Dedifferentiated amniotic fluid mesenchymal stem cell (primary cell): Measurements from ENCODE around the gene SLC27A3.
"Not testable (repeated sequence)": the region's sequence is repeated elsewhere in the genome, so short reads cannot be mapped to it uniquely, and the experiment has no call there.

Experiments used
- DNase-seq: peaks from one replicate; pipeline ENCODE4 v3.0.0-alpha.2; 2016; ENCODE audit errors: extremely low spot score

The SLC27A3 gene

GRCh38 chr1:153760440-153760839 lies 14.8 kb upstream of the SLC27A3 start:
- no peak for DNase-seq

GRCh38 chr1:153763365-153764225 lies 11.6 kb upstream of the SLC27A3 start:
- DNase-seq: no peak

- no peak for DNase-seq
Measured at GRCh38 chr1:153764310-153764709, 10.9 kb upstream of the SLC27A3 start.

DNA sequence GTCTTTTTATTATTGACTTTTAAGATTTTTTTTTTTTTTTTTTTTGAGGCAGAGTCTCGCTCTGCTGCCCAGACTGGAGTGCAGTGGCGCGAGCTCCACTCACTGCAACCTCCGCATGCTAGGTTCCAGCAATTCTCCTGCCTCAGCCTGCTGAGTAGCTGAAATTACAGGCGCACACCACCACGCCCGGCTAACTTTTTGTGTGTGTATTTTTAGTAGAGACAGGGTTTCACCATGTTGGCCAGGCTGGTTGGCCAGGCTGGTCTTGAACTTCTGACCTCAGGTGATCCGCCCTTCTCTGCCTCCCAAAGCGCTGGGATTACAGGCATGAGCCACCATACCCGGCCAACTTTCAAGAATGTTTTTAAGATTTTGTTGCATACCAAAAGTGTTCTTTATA lies 8.5 kb upstream of the SLC27A3 start:
- not testable (repeated sequence) for DNase-seq

DNA sequence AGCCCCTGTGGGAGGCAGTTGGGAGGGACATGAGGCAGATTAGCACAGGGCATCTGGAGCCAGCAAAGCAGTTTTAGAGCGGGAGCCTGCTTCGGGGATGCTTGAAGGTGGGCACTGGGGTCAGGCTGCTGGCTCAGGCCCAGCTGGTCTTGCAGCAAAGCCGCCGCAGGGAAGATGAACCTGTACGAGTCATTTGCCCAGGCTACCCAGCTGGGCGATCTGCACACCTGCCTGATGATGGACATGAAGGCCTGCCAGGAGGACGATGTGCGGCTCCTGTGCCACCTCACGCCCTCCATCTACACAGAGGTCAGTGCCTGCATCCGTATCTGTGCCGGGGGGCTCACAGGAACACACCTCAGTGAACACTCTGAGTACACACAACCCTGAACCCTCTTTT lies 7.7 kb upstream of the SLC27A3 start:
- no peak for DNase-seq

DNA sequence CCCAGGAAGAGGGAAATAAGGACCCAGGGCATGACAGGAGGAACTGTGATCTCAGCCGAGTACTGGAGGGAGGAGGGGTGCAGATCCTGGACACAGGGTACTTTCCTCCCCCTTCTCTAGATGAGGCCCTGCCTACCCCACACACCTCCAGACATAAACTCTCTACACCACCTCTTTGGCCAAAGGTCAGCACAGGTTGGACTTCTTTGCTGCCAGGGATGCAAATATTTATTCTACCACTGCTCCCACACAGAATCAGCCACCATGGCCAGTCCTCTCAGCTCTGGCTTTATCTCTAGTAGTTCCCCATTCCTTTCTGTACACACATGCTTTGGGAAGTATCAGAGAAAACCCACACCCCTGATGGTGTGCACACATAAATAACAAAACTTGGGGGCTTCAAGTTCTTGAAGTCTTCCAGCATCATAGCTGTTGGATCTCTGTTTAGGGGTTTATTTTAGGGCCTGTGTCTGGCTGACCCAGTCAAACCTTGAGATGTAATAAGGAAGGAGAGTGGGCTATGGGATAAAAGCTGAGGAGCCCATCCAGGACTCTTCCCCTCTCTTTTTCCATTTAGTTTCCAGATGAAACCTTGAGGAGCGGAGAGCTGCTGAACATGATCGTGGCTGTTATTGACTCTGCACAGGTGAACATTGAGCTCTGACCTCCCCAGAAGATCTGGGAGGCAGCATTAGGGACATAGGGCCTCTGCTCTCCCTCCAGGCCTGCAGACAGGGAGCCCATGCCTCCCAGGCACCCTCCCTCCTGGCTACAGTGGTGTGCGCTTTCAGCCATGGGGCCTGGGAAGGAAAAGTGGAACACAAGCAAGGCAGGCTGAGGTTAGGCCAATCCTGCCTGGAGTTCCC lies 6.7 kb upstream of the SLC27A3 start:
- no peak for DNase-seq

GRCh38 chr1:153769221-153769620 lies 6.0 kb upstream of the SLC27A3 start:
- no peak for DNase-seq

GRCh38 chr1:153770797-153771196 lies 4.4 kb upstream of the SLC27A3 start:
- DNase-seq: no peak

DNA sequence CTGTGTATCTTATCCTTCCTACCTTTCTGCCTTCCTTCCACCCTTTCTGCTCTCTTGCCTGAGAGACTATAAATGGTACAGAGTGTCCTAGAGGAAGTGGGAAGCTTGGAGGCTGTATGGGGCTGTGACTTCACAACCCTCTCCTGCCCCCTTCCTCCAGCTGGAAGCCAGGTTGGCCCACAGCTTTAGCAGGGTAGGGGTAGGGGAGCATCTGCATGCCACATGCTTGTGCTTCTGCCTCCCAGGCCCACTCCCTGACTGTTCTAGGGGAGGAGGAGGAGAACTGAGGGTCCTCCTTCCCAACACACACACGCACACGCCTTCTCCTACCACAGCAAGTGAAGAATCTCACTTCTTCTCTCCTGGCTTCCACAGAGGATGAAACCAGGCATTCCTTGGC lies 3.9 kb upstream of the SLC27A3 start:
- DNase-seq: no peak

DNA sequence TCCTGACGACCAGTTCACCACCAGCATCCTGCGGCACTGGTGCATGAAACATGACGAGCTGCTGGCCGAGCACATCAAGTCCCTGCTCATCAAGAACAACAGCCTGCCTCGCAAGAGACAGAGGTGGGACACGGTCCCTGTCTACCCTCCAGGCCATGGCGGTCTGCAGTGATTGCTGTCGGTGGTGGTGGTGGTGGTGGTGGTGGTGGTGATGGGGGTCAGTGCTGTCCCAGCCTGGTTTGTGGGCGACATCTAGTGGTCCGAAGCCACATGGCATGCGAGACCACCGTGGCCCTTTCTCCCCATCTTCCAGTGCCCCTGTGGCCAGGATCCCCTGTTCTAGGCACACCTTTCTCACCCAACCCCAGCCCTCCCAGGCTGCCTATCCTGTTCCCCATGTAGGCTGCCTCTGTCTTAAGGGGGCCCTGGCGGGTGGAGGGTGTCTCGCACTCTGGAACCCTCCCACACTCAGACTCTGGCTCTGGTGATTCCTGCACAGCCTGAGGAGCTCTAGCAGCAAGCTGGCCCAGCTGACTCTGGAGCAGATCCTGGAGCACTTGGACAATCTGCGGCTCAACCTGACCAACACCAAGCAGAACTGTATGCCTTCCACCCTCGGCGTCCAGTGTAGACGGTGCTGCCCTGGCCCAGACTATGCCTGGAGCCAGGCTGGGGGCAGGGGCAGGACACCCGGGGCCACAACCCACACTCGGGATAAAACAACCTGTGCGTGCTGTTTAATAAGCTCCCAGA lies 3.2 kb upstream of the SLC27A3 start:
- no peak for DNase-seq

- DNase-seq: no peak
Measured at GRCh38 chr1:153773096-153773921, 1.9 kb upstream of the SLC27A3 start.

DNA sequence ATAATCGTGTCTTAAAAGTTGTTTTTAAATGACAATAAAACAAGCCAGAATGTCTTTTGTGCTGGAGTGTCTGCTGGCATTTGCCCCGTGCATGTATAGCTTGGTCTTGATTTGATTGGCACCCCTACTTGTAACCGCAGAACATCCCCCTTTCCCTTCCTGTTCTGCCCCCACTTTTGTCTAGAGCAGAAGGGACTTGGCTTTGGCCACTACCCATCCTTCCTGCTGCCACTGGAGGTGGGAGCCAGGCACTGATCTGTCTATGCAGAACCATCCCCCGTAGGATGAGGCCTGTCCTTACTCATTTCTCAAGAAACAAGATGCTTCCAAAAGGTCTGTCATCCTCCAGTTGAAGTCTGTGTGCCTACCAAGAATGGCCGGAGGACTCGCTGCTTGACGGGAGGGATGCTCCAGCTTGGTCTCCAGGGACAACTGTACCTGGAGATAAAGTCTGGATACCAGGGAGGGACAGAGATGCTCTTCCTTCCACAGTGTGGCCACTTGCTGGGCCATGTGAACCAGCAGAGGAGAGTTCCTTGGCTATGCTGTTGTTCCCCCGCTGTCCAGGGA lies 1.1 kb upstream of the SLC27A3 start:
- no peak for DNase-seq

GRCh38 chr1:153775458-153776327 lies 486 bp downstream of the SLC27A3 start:
- no peak for DNase-seq

DNA sequence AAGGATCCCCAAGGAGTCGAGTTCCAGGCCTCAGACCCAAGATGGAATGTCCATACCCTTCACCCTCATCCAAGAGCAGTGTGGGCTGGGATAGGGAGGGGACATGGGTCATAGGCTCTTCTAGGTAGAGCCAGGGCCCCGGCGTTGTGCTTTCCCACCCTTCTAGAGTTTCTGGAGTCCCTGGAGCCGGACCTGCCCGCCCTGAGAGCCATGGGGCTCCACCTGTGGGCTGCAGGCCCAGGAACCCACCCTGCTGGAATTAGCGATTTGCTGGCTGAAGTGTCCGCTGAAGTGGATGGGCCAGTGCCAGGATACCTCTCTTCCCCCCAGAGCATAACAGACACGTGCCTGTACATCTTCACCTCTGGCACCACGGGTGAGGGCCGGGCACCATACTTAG lies 1.1 kb downstream of the SLC27A3 start:
- no peak for DNase-seq

DNA sequence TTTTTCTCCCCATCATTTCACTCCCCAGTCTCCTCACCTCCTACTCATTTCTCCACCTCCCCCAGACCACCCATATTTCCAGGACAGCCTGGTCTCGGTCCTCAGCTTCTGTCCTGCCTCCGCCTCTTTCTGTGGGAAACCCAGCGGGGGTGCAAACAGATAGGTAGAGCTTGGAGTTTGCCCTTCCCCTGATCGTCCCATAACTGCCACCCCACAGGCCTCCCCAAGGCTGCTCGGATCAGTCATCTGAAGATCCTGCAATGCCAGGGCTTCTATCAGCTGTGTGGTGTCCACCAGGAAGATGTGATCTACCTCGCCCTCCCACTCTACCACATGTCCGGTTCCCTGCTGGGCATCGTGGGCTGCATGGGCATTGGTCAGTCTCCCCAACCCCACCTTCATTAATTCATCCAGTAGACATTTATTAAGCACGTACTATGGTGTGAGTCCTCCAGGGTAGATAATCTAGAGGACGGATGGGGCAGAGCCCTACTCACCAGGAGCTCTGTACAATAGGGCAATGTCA lies 1.7 kb downstream of the SLC27A3 start:
- DNase-seq: no peak

- DNase-seq: no peak
Measured at GRCh38 chr1:153777648-153778047, 2.4 kb downstream of the SLC27A3 start.

DNA sequence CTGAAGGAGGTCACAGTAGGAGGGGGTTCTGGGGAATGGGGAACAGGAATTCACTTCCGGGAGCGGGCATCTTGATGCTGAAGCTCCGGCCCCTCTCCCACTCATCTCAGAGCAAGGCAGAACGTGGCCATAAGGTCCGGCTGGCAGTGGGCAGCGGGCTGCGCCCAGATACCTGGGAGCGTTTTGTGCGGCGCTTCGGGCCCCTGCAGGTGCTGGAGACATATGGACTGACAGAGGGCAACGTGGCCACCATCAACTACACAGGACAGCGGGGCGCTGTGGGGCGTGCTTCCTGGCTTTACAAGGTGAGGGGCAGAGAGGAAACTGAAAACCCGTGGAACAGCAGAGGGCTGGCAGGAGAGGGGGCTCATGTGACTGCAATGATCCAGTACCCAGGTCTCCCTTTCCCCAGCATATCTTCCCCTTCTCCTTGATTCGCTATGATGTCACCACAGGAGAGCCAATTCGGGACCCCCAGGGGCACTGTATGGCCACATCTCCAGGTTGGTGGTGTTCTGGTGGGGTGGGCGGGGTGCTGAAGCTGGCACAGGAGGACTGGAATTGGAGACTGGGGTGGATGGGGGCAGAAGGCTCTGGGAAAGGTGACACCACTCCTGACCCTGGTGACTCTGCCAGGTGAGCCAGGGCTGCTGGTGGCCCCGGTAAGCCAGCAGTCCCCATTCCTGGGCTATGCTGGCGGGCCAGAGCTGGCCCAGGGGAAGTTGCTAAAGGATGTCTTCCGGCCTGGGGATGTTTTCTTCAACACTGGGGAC lies 3.0 kb downstream of the SLC27A3 start:
- no peak for DNase-seq

DNA sequence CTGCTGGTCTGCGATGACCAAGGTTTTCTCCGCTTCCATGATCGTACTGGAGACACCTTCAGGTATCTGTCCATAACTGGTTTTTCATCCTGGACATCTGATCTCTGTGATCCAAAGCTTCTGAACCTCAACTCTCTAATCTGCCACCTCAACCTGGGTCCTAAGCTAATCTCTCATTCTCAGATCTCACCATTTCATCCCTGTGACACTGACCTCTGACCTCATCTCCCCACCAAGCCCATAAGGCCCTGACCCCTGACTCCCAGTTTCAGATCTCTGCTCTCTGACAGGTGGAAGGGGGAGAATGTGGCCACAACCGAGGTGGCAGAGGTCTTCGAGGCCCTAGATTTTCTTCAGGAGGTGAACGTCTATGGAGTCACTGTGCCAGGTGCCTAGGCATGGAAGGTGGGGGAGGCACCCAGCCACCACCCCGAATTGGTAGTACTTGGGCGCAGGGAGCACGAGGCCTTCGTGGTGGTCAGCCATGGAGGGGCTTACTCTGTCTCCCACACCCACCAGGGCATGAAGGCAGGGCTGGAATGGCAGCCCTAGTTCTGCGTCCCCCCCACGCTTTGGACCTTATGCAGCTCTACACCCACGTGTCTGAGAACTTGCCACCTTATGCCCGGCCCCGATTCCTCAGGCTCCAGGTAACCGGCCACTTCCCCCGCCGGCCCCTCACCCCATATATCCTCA lies 3.8 kb downstream of the SLC27A3 start:
- DNase-seq: no peak
